SU-DHL-6 (cell line): ENCODE measurements around the gene COL23A1.

Experiments
- EZH2phosphoT487 ChIP-seq: fragments of 200-600 bp; sonication (generic), shearing (Covaris generic); conservative IDR thresholded peaks from 2 replicates; pipeline ENCODE4 v1.6.1; 2018; ENCODE audit warnings: mild to moderate bottlenecking, antibody characterized with exemption, low read length, moderate library complexity, mixed read lengths
- TF ChIP-seq, protein P1 (sequence below): fragments of 200-600 bp; sonication (generic); IDR thresholded peaks from one replicate; pipeline ENCODE4 v1.5.1; 2017; ENCODE audit warnings: antibody characterized with exemption, mild to moderate bottlenecking, low read length, moderate library complexity; ENCODE audit not compliant: insufficient read depth, poor library complexity, severe bottlenecking

DNA sequence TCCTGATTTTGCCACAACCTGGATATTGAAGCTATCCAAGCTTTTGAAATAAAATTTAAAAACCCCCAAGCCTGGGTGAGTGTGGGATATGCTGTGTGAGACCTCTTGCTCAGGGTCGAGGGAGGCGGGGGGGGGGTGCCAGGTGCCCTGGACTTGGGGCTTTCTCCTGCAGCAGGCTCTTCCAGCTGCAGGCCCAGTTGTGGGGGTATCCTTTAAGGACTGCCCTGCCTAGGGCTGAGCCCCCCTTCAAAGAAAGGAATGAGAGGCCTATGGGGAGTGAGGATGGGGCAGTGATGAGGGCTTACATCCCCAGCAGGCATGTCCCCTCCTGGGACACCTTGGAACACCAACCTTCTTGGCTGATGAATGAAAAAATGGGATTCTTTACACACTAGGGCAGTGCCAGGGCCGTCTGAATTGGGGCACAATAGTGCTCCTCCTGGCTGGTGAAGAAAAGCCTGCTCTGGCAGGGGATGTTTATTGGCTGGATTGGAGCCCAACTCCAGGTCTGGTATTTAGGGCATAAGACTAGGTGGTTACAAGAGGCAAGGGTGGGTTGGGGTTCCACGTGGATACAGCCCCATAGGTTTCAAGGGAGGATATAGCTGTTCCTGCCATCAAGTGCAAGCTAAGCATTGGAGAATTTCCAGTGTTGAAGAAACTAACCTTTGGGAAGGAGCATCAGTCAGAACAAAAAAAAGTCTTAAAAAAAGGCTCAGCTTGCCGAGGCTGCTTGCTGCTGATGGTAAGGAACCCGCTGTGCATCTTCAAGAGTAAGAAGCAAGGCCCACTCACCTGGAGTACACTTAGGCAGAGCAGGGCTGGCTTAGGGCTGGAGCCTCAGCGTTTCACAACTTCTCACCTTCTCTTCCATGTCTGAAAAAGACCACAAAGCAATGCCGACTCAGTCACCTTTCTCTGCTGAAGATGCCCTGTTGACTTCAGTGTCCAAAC lies 378.8 kb downstream of the COL23A1 start:
- TF ChIP-seq, protein P1, sequence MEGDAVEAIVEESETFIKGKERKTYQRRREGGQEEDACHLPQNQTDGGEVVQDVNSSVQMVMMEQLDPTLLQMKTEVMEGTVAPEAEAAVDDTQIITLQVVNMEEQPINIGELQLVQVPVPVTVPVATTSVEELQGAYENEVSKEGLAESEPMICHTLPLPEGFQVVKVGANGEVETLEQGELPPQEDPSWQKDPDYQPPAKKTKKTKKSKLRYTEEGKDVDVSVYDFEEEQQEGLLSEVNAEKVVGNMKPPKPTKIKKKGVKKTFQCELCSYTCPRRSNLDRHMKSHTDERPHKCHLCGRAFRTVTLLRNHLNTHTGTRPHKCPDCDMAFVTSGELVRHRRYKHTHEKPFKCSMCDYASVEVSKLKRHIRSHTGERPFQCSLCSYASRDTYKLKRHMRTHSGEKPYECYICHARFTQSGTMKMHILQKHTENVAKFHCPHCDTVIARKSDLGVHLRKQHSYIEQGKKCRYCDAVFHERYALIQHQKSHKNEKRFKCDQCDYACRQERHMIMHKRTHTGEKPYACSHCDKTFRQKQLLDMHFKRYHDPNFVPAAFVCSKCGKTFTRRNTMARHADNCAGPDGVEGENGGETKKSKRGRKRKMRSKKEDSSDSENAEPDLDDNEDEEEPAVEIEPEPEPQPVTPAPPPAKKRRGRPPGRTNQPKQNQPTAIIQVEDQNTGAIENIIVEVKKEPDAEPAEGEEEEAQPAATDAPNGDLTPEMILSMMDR = no peak
- no peak for TF ChIP-seq EZH2phosphoT487
